GM12865 (cell line): ENCODE measurements around the gene ZNRF3.
A peak's percentile ranks its signal among the peaks of the same experiment; 100 is the strongest.
"Not testable (repeated sequence)": the region's sequence is repeated elsewhere in the genome, so short reads cannot be mapped to it uniquely, and the experiment has no call there.

ENCODE experiments used
- DNase-seq: peaks from one replicate; pipeline ENCODE4 v3.0.0; 2010; ENCODE audit warnings: low read depth
- H3K4me3 ChIP-seq: 2 replicates; pipeline ENCODE4 v1.5.1; 2011; ENCODE audit warnings: mild to moderate bottlenecking, low read depth, low read length, control low read depth
- TF ChIP-seq, protein P1 (sequence below): IDR thresholded peaks from 2 replicates; pipeline ENCODE4 v1.5.1; 2011; ENCODE audit warnings: low read length, control low read depth, low read depth, inconsistent platforms; ENCODE audit not compliant: insufficient read depth; ENCODE audit errors: missing control alignments

Gene ZNRF3

DNA sequence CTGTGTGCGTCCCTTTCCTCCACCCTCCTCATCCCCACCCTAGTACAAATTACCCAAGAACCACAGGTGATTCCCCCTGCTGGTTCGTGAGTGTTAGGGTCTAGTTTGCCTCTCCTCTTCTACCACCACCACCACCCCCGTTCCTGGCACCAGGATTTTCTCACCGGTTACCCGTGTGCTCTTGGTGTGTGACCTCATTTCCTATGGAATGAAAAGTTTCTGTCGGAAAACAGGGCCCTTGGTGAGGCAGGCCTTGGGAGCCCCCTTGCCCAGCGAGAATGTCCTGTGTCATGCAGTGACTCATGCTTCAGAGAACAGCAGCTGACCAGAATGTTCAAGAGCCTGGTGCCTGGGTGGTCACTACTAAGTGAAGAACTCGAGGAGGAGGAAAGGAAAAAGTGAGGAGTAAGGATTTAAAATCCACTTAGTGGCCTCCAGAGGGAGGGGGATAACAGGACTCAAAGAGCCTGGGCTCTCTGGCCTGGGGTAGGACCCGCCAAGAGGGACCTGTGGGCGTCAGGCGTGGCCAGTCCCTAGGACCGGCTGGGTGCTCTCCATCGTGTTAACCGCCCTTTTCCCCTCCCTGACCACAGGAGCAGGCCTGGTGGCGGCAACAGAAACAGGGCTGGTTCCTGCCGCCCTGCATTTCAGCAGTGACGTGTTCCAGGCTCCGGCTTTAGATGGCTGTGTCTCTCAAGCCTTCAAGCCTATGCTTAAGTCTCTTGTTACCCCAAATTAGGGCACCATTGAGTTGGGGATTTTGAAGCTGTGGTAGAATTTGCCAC lies 148.0 kb downstream of the ZNRF3 start:
- no peak overlapping the region for H3K4me3 ChIP-seq
- TF ChIP-seq, protein P1, sequence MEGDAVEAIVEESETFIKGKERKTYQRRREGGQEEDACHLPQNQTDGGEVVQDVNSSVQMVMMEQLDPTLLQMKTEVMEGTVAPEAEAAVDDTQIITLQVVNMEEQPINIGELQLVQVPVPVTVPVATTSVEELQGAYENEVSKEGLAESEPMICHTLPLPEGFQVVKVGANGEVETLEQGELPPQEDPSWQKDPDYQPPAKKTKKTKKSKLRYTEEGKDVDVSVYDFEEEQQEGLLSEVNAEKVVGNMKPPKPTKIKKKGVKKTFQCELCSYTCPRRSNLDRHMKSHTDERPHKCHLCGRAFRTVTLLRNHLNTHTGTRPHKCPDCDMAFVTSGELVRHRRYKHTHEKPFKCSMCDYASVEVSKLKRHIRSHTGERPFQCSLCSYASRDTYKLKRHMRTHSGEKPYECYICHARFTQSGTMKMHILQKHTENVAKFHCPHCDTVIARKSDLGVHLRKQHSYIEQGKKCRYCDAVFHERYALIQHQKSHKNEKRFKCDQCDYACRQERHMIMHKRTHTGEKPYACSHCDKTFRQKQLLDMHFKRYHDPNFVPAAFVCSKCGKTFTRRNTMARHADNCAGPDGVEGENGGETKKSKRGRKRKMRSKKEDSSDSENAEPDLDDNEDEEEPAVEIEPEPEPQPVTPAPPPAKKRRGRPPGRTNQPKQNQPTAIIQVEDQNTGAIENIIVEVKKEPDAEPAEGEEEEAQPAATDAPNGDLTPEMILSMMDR: no peak
- no peak for DNase-seq

DNA sequence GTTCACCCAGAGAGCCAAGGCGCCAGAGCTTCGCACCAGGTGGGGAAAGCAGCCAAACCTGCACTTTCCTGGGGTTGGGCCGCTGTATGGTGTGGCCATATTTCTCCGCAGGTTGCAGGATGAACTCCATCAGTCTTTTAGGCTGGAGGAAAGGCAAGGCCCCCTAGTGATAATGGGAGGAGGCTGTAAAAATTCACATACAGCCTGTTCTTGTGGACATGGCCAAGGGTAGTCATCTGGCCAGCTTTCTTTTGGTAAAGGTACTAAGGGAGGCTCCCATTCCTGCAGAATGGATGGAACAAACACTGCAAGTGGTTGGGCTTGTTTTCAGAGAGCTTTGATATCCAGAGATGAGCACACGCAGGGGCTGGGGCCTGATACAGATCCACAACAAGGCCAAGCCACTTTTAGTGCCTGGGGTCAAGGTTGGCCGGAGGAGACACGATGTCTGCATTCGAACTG lies 148.7 kb downstream of the ZNRF3 start:
- TF ChIP-seq, protein P1: no peak
- no peak overlapping the region for H3K4me3 ChIP-seq
- no peak for DNase-seq

DNA sequence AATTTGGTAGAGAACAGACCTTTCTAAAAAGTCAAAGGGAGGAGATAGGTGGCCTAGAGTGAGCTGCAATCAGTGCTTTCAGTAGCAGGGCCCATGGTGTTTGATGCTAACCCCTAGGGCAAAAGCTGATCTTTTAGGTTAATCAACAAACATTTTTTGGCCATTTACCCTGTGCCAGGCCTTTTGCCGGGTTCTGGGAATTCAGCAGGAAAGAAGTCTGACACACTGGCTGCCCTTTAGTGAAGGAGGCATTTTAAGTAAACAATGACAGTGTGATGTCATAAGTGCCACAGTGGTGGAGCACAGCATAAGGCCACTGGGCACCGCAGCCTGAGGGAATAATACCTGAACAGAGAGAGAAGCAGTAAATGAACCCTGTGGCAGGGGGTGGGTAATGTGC lies 149.2 kb downstream of the ZNRF3 start:
- no peak for DNase-seq
- TF ChIP-seq, protein P1: no peak

DNA sequence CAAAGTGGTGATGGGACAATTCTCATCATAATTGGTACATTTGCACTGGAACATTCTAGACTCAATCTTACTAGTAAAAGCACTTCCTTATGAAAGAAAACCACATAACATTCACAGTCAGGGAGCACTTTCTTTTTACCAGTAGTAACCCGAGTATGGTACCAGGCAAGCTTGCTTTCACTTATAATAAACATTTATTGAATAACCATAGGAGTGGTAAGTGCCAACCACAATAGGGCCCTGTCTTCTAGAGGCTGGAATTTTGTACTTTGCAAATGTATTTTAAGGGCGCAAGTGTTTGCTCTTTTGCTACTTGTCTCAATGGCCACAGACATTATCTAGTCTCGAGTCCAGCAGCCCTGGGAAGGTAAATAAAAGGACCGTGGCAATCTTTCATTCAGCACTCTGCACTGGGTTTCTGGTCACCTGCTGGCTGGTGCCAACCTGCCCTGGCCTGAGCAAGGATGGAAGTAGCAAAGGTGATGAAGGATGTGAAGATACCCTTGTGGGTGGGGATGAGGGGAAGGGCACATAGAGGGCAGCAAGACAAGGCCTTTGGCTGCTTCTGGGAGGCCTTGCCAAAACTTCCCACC lies 154.1 kb downstream of the ZNRF3 start:
- TF ChIP-seq, protein P1: no peak
- no peak for DNase-seq
- H3K4me3 ChIP-seq: no peak overlapping the region

More for the DNA sequence above, 149.2 kb downstream of the ZNRF3 start:
- H3K4me3 ChIP-seq: no peak overlapping the region

DNA sequence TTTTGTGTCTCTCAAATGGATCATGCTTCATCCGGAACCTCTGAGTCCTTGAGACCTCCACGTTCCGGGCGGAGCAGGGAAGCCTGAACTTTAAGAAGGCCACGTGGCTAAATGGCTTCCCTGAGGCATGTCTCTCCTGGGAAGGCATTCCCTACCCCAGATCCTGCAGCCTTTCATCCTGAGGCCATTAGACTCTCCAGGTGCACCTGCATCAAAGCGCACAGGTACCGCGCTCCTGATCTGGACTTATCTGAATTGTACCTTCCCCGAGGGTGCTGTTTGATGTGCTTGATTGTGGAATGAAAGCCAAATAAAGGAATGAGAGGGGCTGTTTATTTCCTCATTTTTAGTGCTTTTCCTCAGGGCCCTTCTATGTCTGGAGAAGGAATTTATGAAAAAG lies 155.8 kb downstream of the ZNRF3 start:
- no peak overlapping the region for H3K4me3 ChIP-seq
- no peak for DNase-seq
- TF ChIP-seq, protein P1: no peak

DNA sequence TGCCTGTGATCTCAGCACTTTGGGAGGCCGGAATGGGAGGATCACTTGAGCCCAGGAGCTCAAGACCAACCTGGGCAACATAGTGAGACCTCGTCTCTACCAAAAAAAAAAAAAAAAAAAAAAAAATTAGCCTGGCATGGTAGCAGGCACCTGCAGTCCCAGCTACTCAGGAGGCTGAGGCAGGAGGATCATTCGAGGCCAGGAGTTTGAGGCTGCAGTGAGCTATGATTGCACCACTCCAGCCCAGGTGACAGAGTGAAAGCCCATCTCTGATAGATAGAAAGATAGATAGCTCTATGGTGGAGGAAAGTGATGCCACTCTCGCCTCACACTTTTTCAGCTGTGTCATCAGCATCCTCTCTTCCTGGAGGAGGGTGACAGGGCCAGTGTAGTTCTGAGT lies 156.3 kb downstream of the ZNRF3 start:
- not testable (repeated sequence) for H3K4me3 ChIP-seq

DNA sequence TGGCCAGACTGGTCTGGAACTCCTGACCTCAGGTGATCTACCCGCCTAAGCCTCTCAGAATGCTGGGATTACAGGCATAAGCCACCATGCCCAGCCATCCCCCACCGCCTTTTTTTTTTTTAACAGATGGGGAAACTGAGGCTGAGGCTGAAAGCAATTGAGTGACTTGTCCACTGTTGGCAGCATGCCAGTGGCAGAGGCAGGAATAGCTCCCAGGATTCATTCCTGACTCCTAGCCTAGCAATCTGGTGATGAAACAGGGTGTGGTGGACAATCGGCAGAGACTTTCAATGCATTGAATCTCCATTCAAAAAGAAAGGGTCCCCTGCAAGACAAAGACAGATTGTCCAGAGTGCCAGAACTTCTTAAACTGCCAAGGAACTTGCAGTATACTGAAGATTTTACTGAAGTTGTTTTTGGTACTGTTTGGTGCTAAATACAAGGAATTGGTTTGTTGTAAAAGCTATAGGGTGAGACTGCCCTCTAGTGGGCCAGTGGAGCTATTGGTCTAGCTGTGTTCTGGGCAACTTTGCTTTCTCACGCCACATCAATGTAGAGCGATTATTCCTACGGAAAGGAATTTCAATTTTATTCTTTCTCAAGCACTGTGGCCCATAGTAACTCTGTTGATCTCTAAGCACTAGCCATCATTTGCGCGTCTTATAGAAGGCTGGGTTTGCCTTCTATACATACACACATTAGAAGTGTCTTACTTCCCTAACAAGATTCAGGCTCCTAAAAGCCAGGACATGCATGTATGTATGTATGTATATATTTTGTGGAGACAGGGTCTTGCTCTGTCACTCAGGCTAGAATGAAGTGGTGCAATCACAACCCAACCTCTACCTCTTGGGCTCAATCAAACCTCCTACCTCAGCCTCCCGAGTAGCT lies 157.3 kb downstream of the ZNRF3 start:
- no peak overlapping the region for H3K4me3 ChIP-seq
- peak; percentile 84 for DNase-seq
- TF ChIP-seq, protein P1: peak; percentile 93

More for the DNA sequence above, 156.3 kb downstream of the ZNRF3 start:
- DNase-seq: not testable (repeated sequence)
